ENCODE data around the gene STRA6. TPM values are rescaled to one million over a fixed set of nuclear protein-coding genes. Genes with fewer than 3 reads are reported as not detected.

Gene STRA6
- total and polyA plus RNA-seq, 8 donors = 0.06 to 1.7 (median 0.46) TPM; not detected in 2

DNA sequence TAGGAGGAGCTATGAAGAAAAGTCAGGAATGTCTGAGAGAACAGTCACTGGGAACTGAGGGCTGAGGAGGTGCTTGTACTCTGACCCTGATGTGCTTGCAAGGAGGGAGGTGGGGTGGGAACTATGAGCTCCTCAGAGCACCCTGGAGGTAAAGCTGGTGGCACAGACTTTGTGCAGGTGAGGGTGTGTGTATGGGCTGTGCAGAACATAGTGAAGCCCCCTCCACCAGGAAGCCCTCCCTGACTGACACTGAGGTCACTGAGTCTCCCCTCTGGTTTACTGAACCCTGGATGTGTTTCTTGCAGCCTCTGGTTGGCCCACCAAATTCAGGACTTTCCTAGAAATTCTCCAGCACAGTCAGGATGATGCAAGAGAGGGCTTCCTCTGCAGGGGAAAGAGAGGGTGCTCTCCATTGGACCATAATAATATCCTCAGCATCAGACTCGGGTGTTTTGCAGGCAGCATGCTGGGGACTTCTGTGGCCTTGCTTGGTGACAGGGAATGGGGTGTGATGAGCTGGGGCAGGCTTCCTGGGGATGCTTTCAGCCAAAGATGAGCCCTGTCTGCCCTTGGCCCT lies 30.5 kb downstream of the STRA6 start:
- Histone ChIP-seq H3K36me3 (no peaks in the 10 kb centered on the region), H3K4me1 (no peaks in the 10 kb centered on the region), H3K27me3 (no peaks in the 10 kb centered on the region), H3K27ac (no peak overlapping the region), H3K4me3 (no peak overlapping the region), H3K9me3 (no peaks in the 10 kb centered on the region)
- ATAC-seq = no peak
- DNase-seq = no peak
- 70 to 89% methylated on average over 1 of the region's 1 CpG for WGBS, 2 donors
- TF ChIP-seq, protein P1, sequence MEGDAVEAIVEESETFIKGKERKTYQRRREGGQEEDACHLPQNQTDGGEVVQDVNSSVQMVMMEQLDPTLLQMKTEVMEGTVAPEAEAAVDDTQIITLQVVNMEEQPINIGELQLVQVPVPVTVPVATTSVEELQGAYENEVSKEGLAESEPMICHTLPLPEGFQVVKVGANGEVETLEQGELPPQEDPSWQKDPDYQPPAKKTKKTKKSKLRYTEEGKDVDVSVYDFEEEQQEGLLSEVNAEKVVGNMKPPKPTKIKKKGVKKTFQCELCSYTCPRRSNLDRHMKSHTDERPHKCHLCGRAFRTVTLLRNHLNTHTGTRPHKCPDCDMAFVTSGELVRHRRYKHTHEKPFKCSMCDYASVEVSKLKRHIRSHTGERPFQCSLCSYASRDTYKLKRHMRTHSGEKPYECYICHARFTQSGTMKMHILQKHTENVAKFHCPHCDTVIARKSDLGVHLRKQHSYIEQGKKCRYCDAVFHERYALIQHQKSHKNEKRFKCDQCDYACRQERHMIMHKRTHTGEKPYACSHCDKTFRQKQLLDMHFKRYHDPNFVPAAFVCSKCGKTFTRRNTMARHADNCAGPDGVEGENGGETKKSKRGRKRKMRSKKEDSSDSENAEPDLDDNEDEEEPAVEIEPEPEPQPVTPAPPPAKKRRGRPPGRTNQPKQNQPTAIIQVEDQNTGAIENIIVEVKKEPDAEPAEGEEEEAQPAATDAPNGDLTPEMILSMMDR (IDR thresholded peaks at IDR 0.05) = no peak
- intact Hi-C loops (cut with DNase I) = no loop called here
- no peak for FAIRE-seq

DNA sequence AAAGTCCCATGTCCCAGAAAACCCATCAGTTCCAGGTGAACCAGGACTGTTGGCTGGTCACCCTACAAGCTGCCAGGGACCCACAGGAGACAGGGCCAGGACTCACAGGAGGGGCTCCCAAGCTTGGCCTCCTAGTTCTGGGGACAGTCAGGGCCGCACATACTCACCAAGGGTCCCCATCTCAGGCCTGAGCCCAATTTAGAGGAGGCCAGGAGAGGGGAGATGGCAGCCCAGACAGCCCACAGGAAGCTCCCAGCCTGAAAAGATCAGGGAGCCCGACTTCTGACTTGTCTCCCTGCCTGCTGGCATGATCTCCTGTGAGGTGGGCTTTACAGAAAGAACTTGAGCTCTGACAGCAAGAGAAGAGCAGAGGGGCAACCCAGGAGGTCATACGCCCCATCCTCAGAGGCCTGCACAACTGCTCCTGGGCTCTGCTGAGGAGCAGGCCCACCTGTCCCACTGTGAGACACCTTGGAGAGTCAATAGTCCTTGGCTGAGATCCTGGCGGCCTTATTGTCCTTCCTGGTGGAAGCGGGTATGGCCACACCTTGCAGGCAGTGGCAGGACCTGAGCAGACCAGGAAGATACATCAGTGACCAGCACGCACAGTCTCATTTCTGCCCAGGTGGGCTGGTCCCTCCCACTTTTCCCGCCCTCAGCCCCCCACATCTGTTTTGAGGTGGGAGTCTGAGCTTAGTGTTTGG lies 31.6 kb downstream of the STRA6 start:
- no peaks in the 10 kb centered on the region for H3K27me3 ChIP-seq
- ATAC-seq (no peak), DNase-seq (peak in 1 of 6 donors; percentile 21), FAIRE-seq (no peak)
- no peak overlapping the region for H3K27ac ChIP-seq
- TF ChIP-seq, protein P1 (IDR thresholded peaks at IDR 0.05) = no peak
- no peaks in the 10 kb centered on the region for H3K4me1 ChIP-seq
- no peaks in the 10 kb centered on the region for H3K36me3 ChIP-seq
- intact Hi-C loops (cut with DNase I) = no loop called here
- 78 to 89% methylated on average over 7 of the region's 7 CpGs for WGBS, 2 donors
- H3K9me3 ChIP-seq = no peaks in the 10 kb centered on the region
- H3K4me3 ChIP-seq = no peak overlapping the region

DNA sequence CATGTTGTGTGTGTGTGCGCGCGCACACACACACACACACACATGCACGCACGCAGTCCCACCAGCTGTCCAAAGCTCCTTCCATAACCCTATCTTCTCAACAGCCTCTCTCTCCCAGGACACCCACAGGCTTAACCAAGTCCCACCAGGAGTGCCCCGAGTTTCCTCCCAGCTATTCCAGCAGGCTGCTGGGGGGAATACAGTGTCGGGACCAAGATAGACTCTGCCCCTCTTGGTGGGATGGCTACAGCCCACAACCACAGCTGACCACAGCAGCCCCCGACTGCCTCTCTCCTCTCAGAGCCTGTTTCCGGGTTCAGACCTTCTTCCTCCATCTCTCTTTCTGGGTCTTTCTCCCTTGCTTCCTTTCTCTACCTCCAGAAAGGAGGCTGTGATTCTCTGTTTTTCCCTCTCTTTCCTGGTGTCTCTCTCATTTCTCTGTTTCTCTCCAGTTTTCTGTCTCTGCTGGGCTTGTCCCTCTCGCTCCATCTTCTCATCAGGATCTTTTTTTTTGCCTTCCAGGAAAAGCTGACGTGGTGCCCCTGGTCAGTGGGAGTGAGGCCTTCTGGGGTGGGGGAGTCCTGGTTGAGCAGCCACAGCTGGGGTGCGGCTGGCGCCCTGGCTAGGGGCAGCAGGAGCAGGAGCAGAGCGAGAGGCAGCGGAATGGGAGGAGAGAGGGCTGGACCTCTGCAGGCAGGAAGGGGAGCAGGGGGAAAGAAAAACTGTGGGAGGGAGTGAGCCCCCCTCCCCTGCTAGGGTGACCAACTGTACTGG lies 32.3 kb downstream of the STRA6 start:
- WGBS, 2 donors = 80% methylated on average over 15 of the region's 15 CpGs
- H3K4me1 ChIP-seq = no peaks in the 10 kb centered on the region
- no peak for FAIRE-seq
- intact Hi-C loops (cut with DNase I) = no loop called here
- TF ChIP-seq, protein P1 (IDR thresholded peaks at IDR 0.05) = no peak
- no peaks in the 10 kb centered on the region for H3K36me3 ChIP-seq
- no peak for ATAC-seq
- DNase-seq = no peak
- H3K4me3 ChIP-seq = no peak overlapping the region
- no peaks in the 10 kb centered on the region for H3K27me3 ChIP-seq
- no peaks in the 10 kb centered on the region for H3K9me3 ChIP-seq
- no peak overlapping the region for H3K27ac ChIP-seq

DNA sequence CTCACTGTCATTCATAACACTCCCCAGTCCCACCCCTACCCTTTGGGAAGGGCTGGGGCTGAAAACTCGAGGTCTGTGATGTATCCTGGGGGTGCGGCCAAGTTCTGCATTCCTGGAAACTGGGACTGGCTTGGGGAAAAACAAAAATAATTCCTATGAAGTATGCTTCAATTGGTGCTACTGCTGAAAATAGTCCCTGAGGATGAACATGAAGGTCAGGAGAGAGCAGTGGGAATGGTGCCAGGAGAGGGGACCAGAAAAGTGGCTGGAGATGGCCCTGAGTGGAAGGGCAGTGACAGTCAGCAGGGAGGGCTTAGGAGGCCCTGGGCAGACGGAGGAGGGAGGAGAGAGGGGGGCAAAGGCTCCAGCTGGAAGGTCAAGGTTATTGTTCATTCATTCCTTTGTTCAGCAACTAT lies 33.9 kb downstream of the STRA6 start:
- H3K9me3 ChIP-seq = no peaks in the 10 kb centered on the region
- 43 to 58% methylated on average over 3 of the region's 3 CpGs for WGBS, 2 donors
- H3K4me3 ChIP-seq = no peak overlapping the region
- H3K4me1 ChIP-seq = no peaks in the 10 kb centered on the region
- DNase-seq (no peak), ATAC-seq (no peak), FAIRE-seq (no peak)
- intact Hi-C loops (cut with DNase I) = no loop called here
- TF ChIP-seq, protein P1 (IDR thresholded peaks at IDR 0.05) = no peak
- H3K27ac ChIP-seq = no peak overlapping the region
- H3K27me3 ChIP-seq = no peaks in the 10 kb centered on the region
- H3K36me3 ChIP-seq = no peaks in the 10 kb centered on the region

Data from pancreas (tissue), 10 donors.